ENCODE results near the gene SLC15A3. TPM values are rescaled to one million over a fixed set of nuclear protein-coding genes. Genes with fewer than 3 reads are reported as not detected.

Gene SLC15A3
- total RNA-seq, 1 donor from 2014 or later, result 6.2 TPM

- Mint-ChIP-seq H3K27me3 (peaks cover 38% of the 10 kb centered on the region), H3K4me3 (ENCODE audit: low read depth) (no peak overlapping the region), H3K36me3 (ENCODE audit: insufficient read depth) (no peaks in the 10 kb centered on the region), H3K27ac (no peak overlapping the region), H3K4me1 (ENCODE audit: low read depth) (peaks cover 19% of the 10 kb centered on the region), H3K9me3 (ENCODE audit: low read depth) (no peaks in the 10 kb centered on the region)
- DNase-seq (ENCODE audit: low spot score, unreplicated experiment), result no peak
- no peak for TF ChIP-seq CTCF (IDR thresholded peaks at IDR 0.05; ENCODE audit: unreplicated experiment)
These were observed 4.3 kb downstream of the SLC15A3 start for GRCh38 chr11:60947700-60948099.

GRCh38 chr11:60946601-60947264 is 5.2 kb downstream of the SLC15A3 start:
- no peak for DNase-seq (ENCODE audit: low spot score, unreplicated experiment)
- H3K9me3 Mint-ChIP-seq (ENCODE audit: low read depth), result no peaks in the 10 kb centered on the region
- peaks cover 29% of the 10 kb centered on the region for H3K27me3 Mint-ChIP-seq
- no peak overlapping the region for H3K27ac Mint-ChIP-seq
- H3K36me3 Mint-ChIP-seq (ENCODE audit: insufficient read depth), result no peaks in the 10 kb centered on the region
- no peak overlapping the region for H3K4me3 Mint-ChIP-seq (ENCODE audit: low read depth)
- H3K4me1 Mint-ChIP-seq (ENCODE audit: low read depth), result peaks cover 20% of the 10 kb centered on the region
- TF ChIP-seq CTCF (IDR thresholded peaks at IDR 0.05; ENCODE audit: unreplicated experiment), result no peak

- DNase-seq (ENCODE audit: low spot score, unreplicated experiment), result no peak
- Mint-ChIP-seq H3K27me3 (peaks cover 25% of the 10 kb centered on the region), H3K27ac (no peak overlapping the region), H3K36me3 (ENCODE audit: insufficient read depth) (no peaks in the 10 kb centered on the region), H3K4me3 (ENCODE audit: low read depth) (no peak overlapping the region), H3K9me3 (ENCODE audit: low read depth) (no peaks in the 10 kb centered on the region), H3K4me1 (ENCODE audit: low read depth) (peaks cover 20% of the 10 kb centered on the region)
- TF ChIP-seq CTCF (IDR thresholded peaks at IDR 0.05; ENCODE audit: unreplicated experiment), result no peak
These were observed 6.7 kb downstream of the SLC15A3 start for GRCh38 chr11:60945295-60945667.

GRCh38 chr11:60944490-60945294 is 7.3 kb downstream of the SLC15A3 start:
- DNase-seq (ENCODE audit: low spot score, unreplicated experiment), result no peak
- H3K27me3 Mint-ChIP-seq, result peaks cover 19% of the 10 kb centered on the region

More at GRCh38 chr11:60944490-60945294, 7.3 kb downstream of the SLC15A3 start:
- peak; percentile 41 for TF ChIP-seq CTCF (IDR thresholded peaks at IDR 0.05; ENCODE audit: unreplicated experiment)
- Mint-ChIP-seq H3K4me1 (ENCODE audit: low read depth) (peaks cover 22% of the 10 kb centered on the region), H3K4me3 (ENCODE audit: low read depth) (no peak overlapping the region), H3K27ac (no peak overlapping the region), H3K36me3 (ENCODE audit: insufficient read depth) (no peaks in the 10 kb centered on the region), H3K9me3 (ENCODE audit: low read depth) (no peaks in the 10 kb centered on the region)
